Mesenchymal stem cell (in vitro differentiated cells and primary cell): Measurements from ENCODE around the gene SPOCK3.

Experiments used
- DNase-seq: peaks from one replicate; pipeline ENCODE4 v3.0.0-alpha.2; 2013
- H2AFZ ChIP-seq: one replicate; pipeline ENCODE4 v1.6.1; 2013; ENCODE audit warnings: low read depth, mild to moderate bottlenecking, control low read depth, inconsistent platforms, low read length, moderate library complexity
- H2AK5ac ChIP-seq: 2 replicates; pipeline ENCODE4 v1.6.1; 2013; ENCODE audit warnings: low read length, moderate library complexity, mild to moderate bottlenecking, inconsistent platforms; ENCODE audit not compliant: severe bottlenecking
- H2BK120ac ChIP-seq: one replicate; pipeline ENCODE4 v1.6.1; 2013; ENCODE audit warnings: low read depth, mild to moderate bottlenecking, inconsistent platforms, low read length, moderate library complexity
- H2BK12ac ChIP-seq, 2 experiments: one replicate each; pipeline ENCODE4 v1.6.1; 2013; ENCODE audit warnings: inconsistent platforms in 2 of 2, low read length in 2 of 2, mild to moderate bottlenecking in 2 of 2, moderate library complexity in 2 of 2, control low read depth in 1 of 2
- H2BK15ac ChIP-seq: one replicate; pipeline ENCODE4 v1.6.1; 2013; ENCODE audit warnings: mild to moderate bottlenecking, low read depth, inconsistent platforms; ENCODE audit not compliant: poor library complexity, severe bottlenecking
- H2BK5ac ChIP-seq: 2 replicates; pipeline ENCODE4 v1.6.1; 2013; ENCODE audit warnings: low read depth, mild to moderate bottlenecking, low read length, control low read depth, inconsistent platforms; ENCODE audit not compliant: poor library complexity, severe bottlenecking
- H3K14ac ChIP-seq, 2 experiments: one replicate each; pipeline ENCODE4 v1.6.1; 2013; ENCODE audit warnings: inconsistent platforms in 2 of 2, low read length in 2 of 2, control low read depth in 1 of 2, mild to moderate bottlenecking in 1 of 2, moderate library complexity in 1 of 2
- H3K18ac ChIP-seq, 2 experiments: one replicate each; pipeline ENCODE4 v1.6.1; 2013; ENCODE audit warnings: inconsistent platforms in 2 of 2, low read length in 2 of 2, control low read depth in 1 of 2, low read depth in 1 of 2, mild to moderate bottlenecking in 1 of 2
- H3K23ac ChIP-seq, 2 experiments: one replicate each; pipeline ENCODE4 v1.6.1; 2013; ENCODE audit warnings: inconsistent platforms in 2 of 2, low read length in 2 of 2, mild to moderate bottlenecking in 2 of 2, moderate library complexity in 2 of 2, control low read depth in 1 of 2
- H3K27ac ChIP-seq: 2 replicates; pipeline ENCODE4 v1.5.1; 2013; ENCODE audit warnings: mild to moderate bottlenecking, moderate library complexity, low read length, control low read depth, inconsistent platforms; ENCODE audit not compliant: poor library complexity, severe bottlenecking
- H3K27me3 ChIP-seq, 2 experiments: 2 replicates each; pipeline versions ENCODE4 v1.6.1 to v1.7.0; 2013; ENCODE audit warnings: low read length in 2 of 2, mild to moderate bottlenecking in 2 of 2, moderate library complexity in 2 of 2, control low read depth in 1 of 2, inconsistent platforms in 1 of 2; ENCODE audit not compliant: control insufficient read depth in 1 of 2, insufficient read depth in 1 of 2
- H3K36me3 ChIP-seq, 2 experiments: 2 replicates each; pipeline versions ENCODE4 v1.6.1 to v1.7.0; 2013; ENCODE audit warnings: low read length in 2 of 2, control low read depth in 1 of 2, inconsistent platforms in 1 of 2, low read depth in 1 of 2, mild to moderate bottlenecking in 1 of 2; ENCODE audit not compliant: insufficient read depth in 2 of 2, control insufficient read depth in 1 of 2
- H3K4ac ChIP-seq, 2 experiments: one replicate each; pipeline ENCODE4 v1.6.1; 2013; ENCODE audit warnings: inconsistent platforms in 2 of 2, low read length in 2 of 2, mild to moderate bottlenecking in 2 of 2, moderate library complexity in 2 of 2, control low read depth in 1 of 2, low read depth in 1 of 2
- H3K4me1 ChIP-seq: 2 replicates; pipeline ENCODE4 v1.6.1; 2013; ENCODE audit warnings: low read depth, low read length, control low read depth; ENCODE audit not compliant: control insufficient read depth, insufficient read depth
- H3K4me2 ChIP-seq: 2 replicates; pipeline ENCODE4 v1.6.1; 2013; ENCODE audit warnings: low read length, mild to moderate bottlenecking, inconsistent platforms; ENCODE audit not compliant: poor library complexity, severe bottlenecking
- H3K4me3 ChIP-seq, 2 experiments: 2 replicates each; pipeline versions ENCODE4 v1.5.1 to v1.7.0; 2013; ENCODE audit warnings: low read length in 2 of 2, mild to moderate bottlenecking in 2 of 2, control low read depth in 1 of 2, low read depth in 1 of 2; ENCODE audit not compliant: insufficient read depth in 1 of 2
- H3K79me1 ChIP-seq: replicated peaks from 2 replicates; pipeline ENCODE4 v1.6.1; 2013; ENCODE audit warnings: mild to moderate bottlenecking, control low read depth, low read length, inconsistent platforms; ENCODE audit not compliant: poor library complexity, severe bottlenecking
- H3K9ac ChIP-seq: 2 replicates; pipeline ENCODE4 v1.7.0; 2013; ENCODE audit warnings: mild to moderate bottlenecking, low read length, moderate library complexity
- H3K9me3 ChIP-seq: 2 replicates; pipeline ENCODE4 v1.7.0; 2013; ENCODE audit warnings: mild to moderate bottlenecking, low read length; ENCODE audit not compliant: control insufficient read depth
- H4K8ac ChIP-seq: one replicate; pipeline ENCODE4 v1.6.1; 2013; ENCODE audit warnings: inconsistent platforms, mild to moderate bottlenecking, low read length, moderate library complexity
- H4K91ac ChIP-seq: one replicate; pipeline ENCODE4 v1.6.1; 2013; ENCODE audit warnings: mild to moderate bottlenecking, low read length, inconsistent platforms
- WGBS: methylation state at CpG from one replicate; pipeline ENCODE4 v1.1.7; 2013; ENCODE audit warnings: mixed read lengths; 5-methylcytosine and 5-hydroxymethylcytosine counted together

SPOCK3 gene

GRCh38 chr4:166823126-166823525 lies 411.2 kb downstream of the SPOCK3 start:
- Histone ChIP-seq H3K4me1 (no peaks in the 10 kb centered on the region), H3K9ac (no peak overlapping the region), H3K4me2 (no peak overlapping the region), H2AK5ac (no peak overlapping the region), H3K14ac (no peak overlapping the region), H2BK120ac (no peak overlapping the region), H3K4me3 (no peak overlapping the region), H3K36me3 (no peaks in the 10 kb centered on the region), H4K8ac (no peak overlapping the region), H3K23ac (no peak overlapping the region), H3K79me1 (no peaks in the 10 kb centered on the region), H3K9me3 (peaks cover 12% of the 10 kb centered on the region), H2BK15ac (no peak overlapping the region), H3K4ac (no peak overlapping the region), H3K18ac (no peak overlapping the region), H4K91ac (no peak overlapping the region), H2BK12ac (no peak overlapping the region), H3K27me3 (no peaks in the 10 kb centered on the region), H3K27ac (no peak overlapping the region), H2BK5ac (no peak overlapping the region), H2AFZ (no peak overlapping the region)
- 78% methylated on average over 1 of the region's 1 CpG for WGBS
- DNase-seq, result no peak

GRCh38 chr4:166822386-166822785 lies 411.9 kb downstream of the SPOCK3 start:
- Histone ChIP-seq H2BK12ac (no peak overlapping the region), H3K9me3 (peaks cover 12% of the 10 kb centered on the region), H4K91ac (no peak overlapping the region), H2BK120ac (no peak overlapping the region), H3K27ac (no peak overlapping the region), H4K8ac (no peak overlapping the region), H2BK5ac (no peak overlapping the region), H3K14ac (no peak overlapping the region), H3K23ac (no peak overlapping the region), H3K9ac (no peak overlapping the region), H3K4me2 (no peak overlapping the region), H3K4me1 (no peaks in the 10 kb centered on the region), H2BK15ac (no peak overlapping the region), H3K4me3 (no peak overlapping the region), H3K4ac (no peak overlapping the region), H3K27me3 (no peaks in the 10 kb centered on the region), H3K79me1 (no peaks in the 10 kb centered on the region), H3K18ac (no peak overlapping the region), H2AFZ (no peak overlapping the region), H2AK5ac (no peak overlapping the region), H3K36me3 (no peaks in the 10 kb centered on the region)
- DNase-seq, result no peak
- 78% methylated on average over 3 of the region's 4 CpGs for WGBS

GRCh38 chr4:166816890-166817289 lies 417.4 kb downstream of the SPOCK3 start:
- no peak overlapping the region for H3K18ac ChIP-seq
- H3K79me1 ChIP-seq, result no peaks in the 10 kb centered on the region
- no peak overlapping the region for H3K4ac ChIP-seq
- no peak overlapping the region for H4K8ac ChIP-seq
- H3K14ac ChIP-seq, result no peak overlapping the region
- no peak overlapping the region for H2BK5ac ChIP-seq
- H3K23ac ChIP-seq, result no peak overlapping the region
- H2BK15ac ChIP-seq, result no peak overlapping the region
- 61% methylated on average over 3 of the region's 3 CpGs for WGBS
- no peak overlapping the region for H2AK5ac ChIP-seq
- H3K27me3 ChIP-seq, result no peaks in the 10 kb centered on the region
- H3K27ac ChIP-seq, result no peak overlapping the region
- H3K36me3 ChIP-seq, result no peaks in the 10 kb centered on the region
- peak; percentile 26 for DNase-seq
- H3K4me3 ChIP-seq, result no peak overlapping the region
- H3K9ac ChIP-seq, result no peak overlapping the region
- peaks cover 5% of the 10 kb centered on the region for H3K9me3 ChIP-seq
- no peak overlapping the region for H2BK120ac ChIP-seq
- H4K91ac ChIP-seq, result no peak overlapping the region
- H3K4me1 ChIP-seq, result no peaks in the 10 kb centered on the region
- no peak overlapping the region for H2BK12ac ChIP-seq
- no peak overlapping the region for H3K4me2 ChIP-seq
- H2AFZ ChIP-seq, result no peak overlapping the region

GRCh38 chr4:166808380-166808779 lies 425.9 kb downstream of the SPOCK3 start:
- Histone ChIP-seq H2AK5ac (no peak overlapping the region), H3K23ac (no peak overlapping the region), H2AFZ (no peak overlapping the region), H3K79me1 (no peaks in the 10 kb centered on the region), H2BK5ac (no peak overlapping the region), H4K91ac (no peak overlapping the region), H2BK15ac (no peak overlapping the region), H3K14ac (no peak overlapping the region), H3K4me2 (no peak overlapping the region), H4K8ac (no peak overlapping the region), H3K4me1 (no peaks in the 10 kb centered on the region), H3K9ac (no peak overlapping the region), H3K27ac (no peak overlapping the region), H3K27me3 (no peaks in the 10 kb centered on the region), H2BK120ac (no peak overlapping the region), H3K4ac (no peak overlapping the region), H3K9me3 (no peaks in the 10 kb centered on the region), H3K36me3 (no peaks in the 10 kb centered on the region), H2BK12ac (no peak overlapping the region), H3K4me3 (no peak overlapping the region), H3K18ac (no peak overlapping the region)
- no peak for DNase-seq
